ENCODE data around the gene CHADL. TPM values are rescaled to one million over a fixed set of nuclear protein-coding genes. Genes with fewer than 3 reads are reported as not detected.

Gene CHADL
- total and polyA plus RNA-seq, 9 of the 15 experiments (the other 6 are each of a cell fraction or from before 2014, with no cell fraction given): not detected

DNA sequence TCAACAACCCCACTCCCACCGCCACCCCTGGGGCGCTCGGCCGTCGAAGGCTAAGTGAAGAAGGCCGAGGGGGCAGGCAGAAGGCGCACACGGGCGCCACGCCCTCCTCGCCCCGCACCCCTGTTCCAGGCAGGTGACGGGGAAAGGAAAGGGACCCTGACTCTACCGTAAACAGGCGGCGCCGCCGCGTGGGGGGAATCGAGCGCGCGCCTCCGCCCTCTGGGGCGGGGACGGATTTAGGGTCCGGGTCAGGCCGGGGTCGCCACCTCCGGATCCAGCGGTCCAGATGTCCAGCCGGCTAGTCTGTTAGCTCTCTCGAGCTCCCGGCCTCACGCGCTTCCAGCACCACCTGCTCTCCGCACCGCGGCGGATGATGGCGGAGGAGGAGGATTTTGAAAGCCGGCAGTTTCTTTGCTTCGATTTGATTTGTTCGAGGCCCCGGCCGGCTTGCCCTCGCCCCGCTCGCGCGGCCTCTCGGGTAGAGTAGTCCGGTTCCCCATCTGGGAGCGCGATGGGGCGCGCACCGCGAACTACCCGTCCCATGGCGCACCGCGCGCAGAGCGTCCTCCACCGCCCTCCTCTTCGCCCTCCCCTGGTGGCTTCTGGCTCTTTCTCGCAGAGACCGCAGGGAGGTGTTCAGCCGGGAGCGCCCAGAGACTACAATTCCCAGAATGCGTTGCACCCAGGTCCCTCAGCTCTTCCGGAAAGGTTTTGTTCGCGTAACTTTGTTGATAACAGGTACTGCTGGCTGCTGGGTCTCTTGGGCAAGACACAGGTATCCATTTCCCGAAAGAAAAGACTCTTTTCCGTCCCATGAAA lies 45.3 kb upstream of the CHADL start, which contains the start of gene RANGAP1 (continued):
- TF ChIP-seq, protein P1, sequence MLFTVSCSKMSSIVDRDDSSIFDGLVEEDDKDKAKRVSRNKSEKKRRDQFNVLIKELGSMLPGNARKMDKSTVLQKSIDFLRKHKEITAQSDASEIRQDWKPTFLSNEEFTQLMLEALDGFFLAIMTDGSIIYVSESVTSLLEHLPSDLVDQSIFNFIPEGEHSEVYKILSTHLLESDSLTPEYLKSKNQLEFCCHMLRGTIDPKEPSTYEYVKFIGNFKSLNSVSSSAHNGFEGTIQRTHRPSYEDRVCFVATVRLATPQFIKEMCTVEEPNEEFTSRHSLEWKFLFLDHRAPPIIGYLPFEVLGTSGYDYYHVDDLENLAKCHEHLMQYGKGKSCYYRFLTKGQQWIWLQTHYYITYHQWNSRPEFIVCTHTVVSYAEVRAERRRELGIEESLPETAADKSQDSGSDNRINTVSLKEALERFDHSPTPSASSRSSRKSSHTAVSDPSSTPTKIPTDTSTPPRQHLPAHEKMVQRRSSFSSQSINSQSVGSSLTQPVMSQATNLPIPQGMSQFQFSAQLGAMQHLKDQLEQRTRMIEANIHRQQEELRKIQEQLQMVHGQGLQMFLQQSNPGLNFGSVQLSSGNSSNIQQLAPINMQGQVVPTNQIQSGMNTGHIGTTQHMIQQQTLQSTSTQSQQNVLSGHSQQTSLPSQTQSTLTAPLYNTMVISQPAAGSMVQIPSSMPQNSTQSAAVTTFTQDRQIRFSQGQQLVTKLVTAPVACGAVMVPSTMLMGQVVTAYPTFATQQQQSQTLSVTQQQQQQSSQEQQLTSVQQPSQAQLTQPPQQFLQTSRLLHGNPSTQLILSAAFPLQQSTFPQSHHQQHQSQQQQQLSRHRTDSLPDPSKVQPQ (CRISPR knock-in tag; IDR thresholded peaks at IDR 0.05; ENCODE audit: borderline replicate concordance): no peak
- TF ChIP-seq, protein P2, sequence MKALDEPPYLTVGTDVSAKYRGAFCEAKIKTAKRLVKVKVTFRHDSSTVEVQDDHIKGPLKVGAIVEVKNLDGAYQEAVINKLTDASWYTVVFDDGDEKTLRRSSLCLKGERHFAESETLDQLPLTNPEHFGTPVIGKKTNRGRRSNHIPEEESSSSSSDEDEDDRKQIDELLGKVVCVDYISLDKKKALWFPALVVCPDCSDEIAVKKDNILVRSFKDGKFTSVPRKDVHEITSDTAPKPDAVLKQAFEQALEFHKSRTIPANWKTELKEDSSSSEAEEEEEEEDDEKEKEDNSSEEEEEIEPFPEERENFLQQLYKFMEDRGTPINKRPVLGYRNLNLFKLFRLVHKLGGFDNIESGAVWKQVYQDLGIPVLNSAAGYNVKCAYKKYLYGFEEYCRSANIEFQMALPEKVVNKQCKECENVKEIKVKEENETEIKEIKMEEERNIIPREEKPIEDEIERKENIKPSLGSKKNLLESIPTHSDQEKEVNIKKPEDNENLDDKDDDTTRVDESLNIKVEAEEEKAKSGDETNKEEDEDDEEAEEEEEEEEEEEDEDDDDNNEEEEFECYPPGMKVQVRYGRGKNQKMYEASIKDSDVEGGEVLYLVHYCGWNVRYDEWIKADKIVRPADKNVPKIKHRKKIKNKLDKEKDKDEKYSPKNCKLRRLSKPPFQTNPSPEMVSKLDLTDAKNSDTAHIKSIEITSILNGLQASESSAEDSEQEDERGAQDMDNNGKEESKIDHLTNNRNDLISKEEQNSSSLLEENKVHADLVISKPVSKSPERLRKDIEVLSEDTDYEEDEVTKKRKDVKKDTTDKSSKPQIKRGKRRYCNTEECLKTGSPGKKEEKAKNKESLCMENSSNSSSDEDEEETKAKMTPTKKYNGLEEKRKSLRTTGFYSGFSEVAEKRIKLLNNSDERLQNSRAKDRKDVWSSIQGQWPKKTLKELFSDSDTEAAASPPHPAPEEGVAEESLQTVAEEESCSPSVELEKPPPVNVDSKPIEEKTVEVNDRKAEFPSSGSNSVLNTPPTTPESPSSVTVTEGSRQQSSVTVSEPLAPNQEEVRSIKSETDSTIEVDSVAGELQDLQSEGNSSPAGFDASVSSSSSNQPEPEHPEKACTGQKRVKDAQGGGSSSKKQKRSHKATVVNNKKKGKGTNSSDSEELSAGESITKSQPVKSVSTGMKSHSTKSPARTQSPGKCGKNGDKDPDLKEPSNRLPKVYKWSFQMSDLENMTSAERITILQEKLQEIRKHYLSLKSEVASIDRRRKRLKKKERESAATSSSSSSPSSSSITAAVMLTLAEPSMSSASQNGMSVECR (CRISPR knock-in tag; IDR thresholded peaks at IDR 0.05): peak; percentile 68; the same call in 1 of the 2 replicates
- TF ChIP-seq ILK (tag; IDR thresholded peaks at IDR 0.05; ENCODE audit: borderline replicate concordance, low read depth): no peak
- no peak for TF ChIP-seq ZNF561 (CRISPR knock-in tag; conservative IDR thresholded peaks at IDR 0.05)
- no peak for TF ChIP-seq ZNF445 (CRISPR knock-in tag; IDR thresholded peaks at IDR 0.05; ENCODE audit: low read depth)
- TF ChIP-seq SOX6 (IDR thresholded peaks at IDR 0.05): no peak
- TF ChIP-seq ZNF217 (CRISPR knock-in tag; IDR thresholded peaks at IDR 0.05): no peak
- peak; percentile 93 for TF ChIP-seq GABPA (tag; conservative IDR thresholded peaks at IDR 0.05; ENCODE audit: low read depth)
- no peak for TF ChIP-seq ZKSCAN3 (CRISPR knock-in tag; IDR thresholded peaks at IDR 0.05)
- no peak; the same call in 1 of the 2 replicates for TF ChIP-seq CEBPB (tag; IDR thresholded peaks at IDR 0.05)
- TF ChIP-seq PHTF2 (CRISPR knock-in tag; IDR thresholded peaks at IDR 0.05): no peak
- no peak for TF ChIP-seq NFE2L1 (tag; IDR thresholded peaks at IDR 0.05; ENCODE audit: borderline replicate concordance, low read depth)
- TF ChIP-seq, protein P3, sequence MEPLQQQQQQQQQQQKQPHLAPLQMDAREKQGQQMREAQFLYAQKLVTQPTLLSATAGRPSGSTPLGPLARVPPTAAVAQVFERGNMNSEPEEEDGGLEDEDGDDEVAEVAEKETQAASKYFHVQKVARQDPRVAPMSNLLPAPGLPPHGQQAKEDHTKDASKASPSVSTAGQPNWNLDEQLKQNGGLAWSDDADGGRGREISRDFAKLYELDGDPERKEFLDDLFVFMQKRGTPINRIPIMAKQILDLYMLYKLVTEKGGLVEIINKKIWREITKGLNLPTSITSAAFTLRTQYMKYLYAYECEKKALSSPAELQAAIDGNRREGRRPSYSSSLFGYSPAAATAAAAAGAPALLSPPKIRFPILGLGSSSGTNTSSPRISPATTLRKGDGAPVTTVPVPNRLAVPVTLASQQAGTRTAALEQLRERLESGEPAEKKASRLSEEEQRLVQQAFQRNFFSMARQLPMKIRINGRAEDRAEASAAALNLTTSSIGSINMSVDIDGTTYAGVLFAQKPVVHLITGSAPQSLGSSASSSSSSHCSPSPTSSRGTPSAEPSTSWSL (CRISPR knock-in tag; IDR thresholded peaks at IDR 0.05; ENCODE audit: borderline replicate concordance): no peak
